Sigmoid colon (tissue), 4 donors: ENCODE results near the gene AVEN.

Experiments
- EP300 ChIP-seq, 4 donors: sonication (generic); formaldehyde crosslinking; IDR thresholded peaks; one replicate each; pipeline ENCODE4 v1.6.1; 2017; ENCODE audit warnings: antibody characterized with exemption in 4 of 4
- POLR2A ChIP-seq, 2 donors: fragments of 450-650 bp; IDR thresholded peaks; one replicate each; pipeline ENCODE4 v1.6.1; 2016; ENCODE audit warnings: antibody characterized with exemption in 2 of 2, mild to moderate bottlenecking in 2 of 2, moderate library complexity in 2 of 2
- POLR2AphosphoS5 ChIP-seq, 4 donors: sonication (generic); formaldehyde crosslinking; IDR thresholded peaks; one replicate each; pipeline ENCODE4 v1.6.1; 2017; ENCODE audit warnings: antibody characterized with exemption in 4 of 4
- TF ChIP-seq, protein P1 (sequence below), 4 experiments: fragments of 450-650 bp in 3 of 4; fragments of 200-600 bp in 1 of 4; IDR thresholded peaks; one replicate each; pipeline ENCODE4 v1.5.1; 2016 to 2019; ENCODE audit warnings: antibody characterized with exemption in 4 of 4, mild to moderate bottlenecking in 3 of 4, moderate library complexity in 2 of 4

DNA sequence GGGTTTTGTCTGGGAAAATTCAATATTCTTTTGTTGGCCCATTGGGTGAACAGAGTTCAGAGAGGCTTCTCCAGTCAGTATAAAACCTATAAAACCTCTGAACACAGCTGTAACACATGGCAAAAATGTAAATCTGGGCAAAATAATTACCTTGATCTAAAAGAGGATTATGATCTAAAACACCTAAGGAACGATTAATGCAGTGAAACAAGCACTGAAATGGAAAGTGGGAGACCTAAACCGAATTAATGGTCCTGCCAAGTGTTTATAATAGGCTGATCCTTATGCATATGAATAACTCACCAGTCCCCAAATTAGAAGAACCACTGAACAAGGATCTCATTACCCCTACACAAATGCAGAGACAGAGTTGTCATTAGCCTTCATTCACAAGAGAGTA lies 32.6 kb downstream of the AVEN start:
- TF ChIP-seq, protein P1, sequence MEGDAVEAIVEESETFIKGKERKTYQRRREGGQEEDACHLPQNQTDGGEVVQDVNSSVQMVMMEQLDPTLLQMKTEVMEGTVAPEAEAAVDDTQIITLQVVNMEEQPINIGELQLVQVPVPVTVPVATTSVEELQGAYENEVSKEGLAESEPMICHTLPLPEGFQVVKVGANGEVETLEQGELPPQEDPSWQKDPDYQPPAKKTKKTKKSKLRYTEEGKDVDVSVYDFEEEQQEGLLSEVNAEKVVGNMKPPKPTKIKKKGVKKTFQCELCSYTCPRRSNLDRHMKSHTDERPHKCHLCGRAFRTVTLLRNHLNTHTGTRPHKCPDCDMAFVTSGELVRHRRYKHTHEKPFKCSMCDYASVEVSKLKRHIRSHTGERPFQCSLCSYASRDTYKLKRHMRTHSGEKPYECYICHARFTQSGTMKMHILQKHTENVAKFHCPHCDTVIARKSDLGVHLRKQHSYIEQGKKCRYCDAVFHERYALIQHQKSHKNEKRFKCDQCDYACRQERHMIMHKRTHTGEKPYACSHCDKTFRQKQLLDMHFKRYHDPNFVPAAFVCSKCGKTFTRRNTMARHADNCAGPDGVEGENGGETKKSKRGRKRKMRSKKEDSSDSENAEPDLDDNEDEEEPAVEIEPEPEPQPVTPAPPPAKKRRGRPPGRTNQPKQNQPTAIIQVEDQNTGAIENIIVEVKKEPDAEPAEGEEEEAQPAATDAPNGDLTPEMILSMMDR (IDR thresholded peaks at IDR 0.05), result no peak
- TF ChIP-seq EP300 (IDR thresholded peaks at IDR 0.05) (no peak), POLR2A (IDR thresholded peaks at IDR 0.05) (no peak), POLR2AphosphoS5 (IDR thresholded peaks at IDR 0.05) (no peak)
